ENCODE data around the gene OR2AT4.

OR2AT4 gene

DNA sequence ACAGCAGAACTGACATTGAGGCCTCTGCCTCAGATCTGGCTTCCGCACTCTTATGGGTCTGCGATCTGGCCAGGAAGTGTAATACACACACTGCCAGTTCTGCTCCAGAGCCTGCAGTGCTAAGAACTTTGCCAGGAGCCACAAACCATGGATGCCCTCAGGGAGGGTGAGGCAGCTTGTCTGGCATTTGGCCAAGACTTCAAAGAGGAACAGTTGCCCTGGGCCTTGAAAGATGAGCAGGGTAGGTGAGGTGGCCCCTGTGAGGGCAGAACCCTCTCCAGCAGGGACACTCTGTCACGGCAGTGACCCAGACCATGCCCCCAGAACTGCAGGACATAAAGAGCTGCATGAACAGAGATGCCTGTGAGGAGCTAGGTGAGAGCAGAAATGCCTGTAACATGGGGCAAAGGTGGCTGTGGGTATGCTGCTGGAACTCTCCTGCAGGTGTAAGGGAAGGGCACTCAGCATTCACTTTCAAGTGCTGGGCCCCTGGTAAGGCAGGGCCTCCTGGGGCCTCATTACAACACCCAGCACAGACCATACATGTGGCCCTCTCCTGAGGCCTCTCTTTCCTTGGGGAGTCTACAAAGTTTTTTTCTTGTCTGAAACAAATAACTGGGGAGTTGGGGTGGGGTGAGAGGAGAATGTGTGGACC is 60.6 kb downstream of the OR2AT4 start:
- TF ChIP-seq ZBTB7A (IDR thresholded peaks at IDR 0.05; ENCODE audit: low read depth), result no peak
- TF ChIP-seq YY1 (IDR thresholded peaks at IDR 0.05; ENCODE audit: low read depth), result no peak
- peak; percentile 65 for TF ChIP-seq NFIC (IDR thresholded peaks at IDR 0.05)
- TF ChIP-seq, protein P1, sequence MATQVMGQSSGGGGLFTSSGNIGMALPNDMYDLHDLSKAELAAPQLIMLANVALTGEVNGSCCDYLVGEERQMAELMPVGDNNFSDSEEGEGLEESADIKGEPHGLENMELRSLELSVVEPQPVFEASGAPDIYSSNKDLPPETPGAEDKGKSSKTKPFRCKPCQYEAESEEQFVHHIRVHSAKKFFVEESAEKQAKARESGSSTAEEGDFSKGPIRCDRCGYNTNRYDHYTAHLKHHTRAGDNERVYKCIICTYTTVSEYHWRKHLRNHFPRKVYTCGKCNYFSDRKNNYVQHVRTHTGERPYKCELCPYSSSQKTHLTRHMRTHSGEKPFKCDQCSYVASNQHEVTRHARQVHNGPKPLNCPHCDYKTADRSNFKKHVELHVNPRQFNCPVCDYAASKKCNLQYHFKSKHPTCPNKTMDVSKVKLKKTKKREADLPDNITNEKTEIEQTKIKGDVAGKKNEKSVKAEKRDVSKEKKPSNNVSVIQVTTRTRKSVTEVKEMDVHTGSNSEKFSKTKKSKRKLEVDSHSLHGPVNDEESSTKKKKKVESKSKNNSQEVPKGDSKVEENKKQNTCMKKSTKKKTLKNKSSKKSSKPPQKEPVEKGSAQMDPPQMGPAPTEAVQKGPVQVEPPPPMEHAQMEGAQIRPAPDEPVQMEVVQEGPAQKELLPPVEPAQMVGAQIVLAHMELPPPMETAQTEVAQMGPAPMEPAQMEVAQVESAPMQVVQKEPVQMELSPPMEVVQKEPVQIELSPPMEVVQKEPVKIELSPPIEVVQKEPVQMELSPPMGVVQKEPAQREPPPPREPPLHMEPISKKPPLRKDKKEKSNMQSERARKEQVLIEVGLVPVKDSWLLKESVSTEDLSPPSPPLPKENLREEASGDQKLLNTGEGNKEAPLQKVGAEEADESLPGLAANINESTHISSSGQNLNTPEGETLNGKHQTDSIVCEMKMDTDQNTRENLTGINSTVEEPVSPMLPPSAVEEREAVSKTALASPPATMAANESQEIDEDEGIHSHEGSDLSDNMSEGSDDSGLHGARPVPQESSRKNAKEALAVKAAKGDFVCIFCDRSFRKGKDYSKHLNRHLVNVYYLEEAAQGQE (IDR thresholded peaks at IDR 0.05; ENCODE audit: low read depth), result no peak
- no peak for TF ChIP-seq EGR1 (IDR thresholded peaks at IDR 0.05)

DNA sequence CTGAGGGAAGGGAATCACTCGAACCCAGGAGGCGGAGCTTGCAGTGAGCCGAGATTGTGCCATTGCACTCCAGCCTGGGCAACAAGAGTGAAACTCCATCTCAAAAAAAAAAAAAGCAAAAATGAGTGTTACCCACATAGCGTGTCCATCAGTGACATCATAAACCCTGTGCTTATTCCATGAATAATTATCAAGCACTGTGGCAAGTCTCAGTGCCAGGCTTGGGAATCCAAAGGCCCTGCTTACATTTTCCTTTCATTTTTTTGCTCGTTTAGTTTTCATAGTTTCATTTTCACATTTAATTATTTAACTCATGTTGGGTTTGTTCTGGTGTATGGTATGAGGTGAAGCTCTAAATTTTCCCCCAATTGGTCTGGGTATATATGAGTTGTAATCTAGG is 61.4 kb downstream of the OR2AT4 start:
- TF ChIP-seq FOXM1 (IDR thresholded peaks at IDR 0.05; ENCODE audit: borderline replicate concordance, low read depth) (no peak), EP300 (IDR thresholded peaks at IDR 0.05; ENCODE audit: borderline replicate concordance) (no peak), TAF1 (IDR thresholded peaks at IDR 0.05; ENCODE audit: low read depth) (no peak), TCF12 (IDR thresholded peaks at IDR 0.05; ENCODE audit: low read depth) (no peak), CREB1 (IDR thresholded peaks at IDR 0.05; ENCODE audit: low read depth) (no peak)

DNA sequence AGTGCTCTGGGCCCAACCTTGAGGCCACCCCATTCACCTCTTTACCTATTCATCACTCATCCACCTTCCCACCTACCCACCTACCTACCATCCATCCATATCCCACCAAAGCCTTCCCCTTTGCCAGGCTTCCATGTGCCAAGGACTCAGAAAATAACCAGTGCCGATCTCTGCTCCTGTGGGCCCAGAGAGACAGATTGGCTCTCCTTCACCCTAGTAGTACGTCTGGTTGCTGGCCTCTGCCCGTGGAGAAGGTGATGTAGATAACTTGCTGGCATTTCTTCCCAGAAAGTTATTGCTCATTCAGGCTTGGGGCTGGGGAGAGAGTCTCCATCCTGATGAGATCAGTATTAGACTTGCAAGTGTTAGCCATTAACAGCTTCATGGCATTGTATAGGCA is 62.8 kb downstream of the OR2AT4 start:
- TF ChIP-seq CREB1 (IDR thresholded peaks at IDR 0.05; ENCODE audit: low read depth) (no peak), TAF1 (IDR thresholded peaks at IDR 0.05; ENCODE audit: low read depth) (no peak), NFIC (IDR thresholded peaks at IDR 0.05) (no peak), RAD21 (IDR thresholded peaks at IDR 0.05; ENCODE audit: low read depth) (no peak), TEAD4 (IDR thresholded peaks at IDR 0.05) (no peak), EP300 (IDR thresholded peaks at IDR 0.05; ENCODE audit: borderline replicate concordance) (no peak)
- TF ChIP-seq, protein P1 (IDR thresholded peaks at IDR 0.05; ENCODE audit: low read depth), result no peak

DNA sequence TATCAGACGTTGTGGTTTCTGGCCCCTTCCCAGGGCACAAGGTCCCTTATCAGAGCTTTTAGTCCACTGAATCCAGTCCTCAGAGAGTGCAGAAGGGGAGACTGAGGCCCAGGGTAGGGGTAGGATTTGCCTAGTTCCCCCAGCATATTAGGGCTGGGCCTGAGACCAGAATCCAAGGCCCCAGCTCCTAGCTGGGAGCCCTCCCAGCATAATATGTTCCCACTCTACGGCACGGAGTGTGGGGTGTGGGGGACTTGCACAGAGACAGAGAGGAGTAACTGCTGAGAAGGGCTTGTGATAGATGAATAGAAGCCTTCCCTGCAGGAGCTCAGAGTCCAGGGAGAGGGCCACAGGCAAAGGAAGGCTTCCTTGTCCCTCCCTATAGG is 64.1 kb downstream of the OR2AT4 start:
- TF ChIP-seq TEAD4 (IDR thresholded peaks at IDR 0.05) (no peak), TAF1 (IDR thresholded peaks at IDR 0.05; ENCODE audit: low read depth) (no peak), NFIC (IDR thresholded peaks at IDR 0.05) (no peak), RAD21 (IDR thresholded peaks at IDR 0.05; ENCODE audit: low read depth) (no peak), ZBTB7A (IDR thresholded peaks at IDR 0.05; ENCODE audit: low read depth) (no peak), USF1 (IDR thresholded peaks at IDR 0.05) (no peak), YY1 (IDR thresholded peaks at IDR 0.05; ENCODE audit: low read depth) (no peak), EGR1 (IDR thresholded peaks at IDR 0.05) (no peak), TCF12 (IDR thresholded peaks at IDR 0.05; ENCODE audit: low read depth) (no peak), MAX (IDR thresholded peaks at IDR 0.05) (no peak), CREB1 (IDR thresholded peaks at IDR 0.05; ENCODE audit: low read depth) (no peak), FOXM1 (IDR thresholded peaks at IDR 0.05; ENCODE audit: borderline replicate concordance, low read depth) (no peak), EP300 (IDR thresholded peaks at IDR 0.05; ENCODE audit: borderline replicate concordance) (no peak)
- TF ChIP-seq, protein P1 (IDR thresholded peaks at IDR 0.05; ENCODE audit: low read depth), result no peak

DNA sequence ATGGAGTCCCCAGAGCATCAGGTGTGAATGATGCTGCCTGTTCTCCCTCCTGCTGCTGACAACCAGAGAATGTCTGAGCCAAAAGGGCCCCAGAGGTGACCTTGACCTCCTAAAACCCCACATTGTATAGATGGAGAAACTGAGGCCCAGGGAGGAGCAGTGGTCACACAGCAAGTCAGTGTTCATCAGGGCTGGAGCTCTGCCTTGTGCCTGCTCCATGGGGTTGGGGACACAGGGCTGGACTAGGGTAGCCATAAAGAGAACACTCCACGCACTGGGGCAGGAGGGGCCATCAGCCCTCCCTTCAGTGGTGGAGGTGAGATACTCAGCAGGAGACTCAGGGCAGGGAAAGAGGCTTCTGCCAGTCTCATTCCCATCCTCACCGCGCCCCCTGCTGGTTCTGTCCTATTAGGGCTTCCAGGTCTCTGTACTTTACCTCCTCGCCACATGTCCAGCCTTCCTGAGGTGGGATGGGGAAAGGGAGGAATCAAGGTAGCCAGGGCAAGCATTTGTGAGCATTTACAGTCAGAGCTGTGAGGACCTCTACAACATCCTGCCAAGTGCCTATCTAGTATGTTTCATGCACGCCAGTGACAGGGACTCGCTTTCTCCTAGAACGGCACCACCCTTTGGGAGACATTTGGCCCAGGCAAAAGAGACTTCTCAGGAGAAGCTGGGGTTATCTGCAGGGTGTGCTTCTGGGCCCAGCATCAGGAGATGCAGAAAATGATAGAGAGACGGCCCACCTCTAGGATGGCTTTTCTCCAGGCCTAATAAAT is 64.7 kb downstream of the OR2AT4 start:
- TF ChIP-seq ZBTB7A (IDR thresholded peaks at IDR 0.05; ENCODE audit: low read depth) (no peak), RAD21 (IDR thresholded peaks at IDR 0.05; ENCODE audit: low read depth) (peak; percentile 42; the same call in 1 of the 2 replicates), CEBPB (IDR thresholded peaks at IDR 0.05) (no peak)

Data from Ishikawa (cell line).